HEK293T (cell line): ENCODE results near the gene WWC1.

Source experiments
- ELF4 ChIP-seq: fragments of 450-650 bp; IDR thresholded peaks from 2 replicates; pipeline ENCODE4 v1.6.1; 2017; ENCODE audit warnings: antibody characterized with exemption
- FOXA1 ChIP-seq: fragments of 450-650 bp; IDR thresholded peaks from 2 replicates; pipeline ENCODE4 v1.6.1; 2016; ENCODE audit warnings: mild to moderate bottlenecking
- FOXK2 ChIP-seq: fragments of 450-650 bp; IDR thresholded peaks from 2 replicates; pipeline ENCODE4 v1.6.1; 2016; ENCODE audit warnings: mild to moderate bottlenecking
- FOXM1 ChIP-seq: fragments of 450-650 bp; IDR thresholded peaks from 2 replicates; pipeline ENCODE4 v1.6.1; 2017; ENCODE audit warnings: mild to moderate bottlenecking, borderline replicate concordance
- SP1 ChIP-seq: fragments of 450-650 bp; IDR thresholded peaks from 2 replicates; pipeline ENCODE4 v1.6.1; 2017
- SUZ12 ChIP-seq: fragments of 450-650 bp; IDR thresholded peaks from 2 replicates; pipeline ENCODE4 v1.6.1; 2016; ENCODE audit warnings: mild to moderate bottlenecking
- TARDBP ChIP-seq: fragments of 450-650 bp; IDR thresholded peaks from 2 replicates; pipeline ENCODE4 v1.6.1; 2016
- ZNF384 ChIP-seq: fragments of 450-650 bp; IDR thresholded peaks from 2 replicates; pipeline ENCODE4 v1.6.1; 2016
- TF ChIP-seq, protein P1 (sequence below): fragments of 450-650 bp; IDR thresholded peaks from 2 replicates; pipeline ENCODE4 v1.6.1; 2016

GRCh38 chr5:168443533-168443932 is 152.1 kb downstream of the WWC1 start:
- no peak for TF ChIP-seq FOXM1
- TF ChIP-seq FOXK2: no peak
- no peak for TF ChIP-seq SP1
- TF ChIP-seq, protein P1, sequence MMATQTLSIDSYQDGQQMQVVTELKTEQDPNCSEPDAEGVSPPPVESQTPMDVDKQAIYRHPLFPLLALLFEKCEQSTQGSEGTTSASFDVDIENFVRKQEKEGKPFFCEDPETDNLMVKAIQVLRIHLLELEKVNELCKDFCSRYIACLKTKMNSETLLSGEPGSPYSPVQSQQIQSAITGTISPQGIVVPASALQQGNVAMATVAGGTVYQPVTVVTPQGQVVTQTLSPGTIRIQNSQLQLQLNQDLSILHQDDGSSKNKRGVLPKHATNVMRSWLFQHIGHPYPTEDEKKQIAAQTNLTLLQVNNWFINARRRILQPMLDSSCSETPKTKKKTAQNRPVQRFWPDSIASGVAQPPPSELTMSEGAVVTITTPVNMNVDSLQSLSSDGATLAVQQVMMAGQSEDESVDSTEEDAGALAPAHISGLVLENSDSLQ: no peak
- no peak for TF ChIP-seq FOXA1
- TF ChIP-seq ELF4: no peak
- TF ChIP-seq ZNF384: no peak
- no peak for TF ChIP-seq SUZ12
- TF ChIP-seq TARDBP: no peak
